Measurements from ENCODE around the gene LTK.

The LTK gene

GRCh38 chr15:41493902-41494189, 19.8 kb downstream of the LTK start:
- DNase-seq (ENCODE audit: low read depth in 1 of 2, low spot score in 1 of 2): no peak
- Histone ChIP-seq H3K27ac (replicated peaks) (no peak overlapping the region), H3K27me3 (ENCODE audit: insufficient read depth, poor library complexity, severe bottlenecking) (peaks cover 51% of the 10 kb centered on the region), H3K4me3 (replicated peaks; ENCODE audit: insufficient read depth, low read length) (peak overlapping the region; percentile 25)
- TF ChIP-seq GABPA (IDR thresholded peaks at IDR 0.05; ENCODE audit: low read depth) (no peak), CTCF (IDR thresholded peaks at IDR 0.05; ENCODE audit: insufficient read depth, low read length) (no peak), POLR2AphosphoS5 (IDR thresholded peaks at IDR 0.05; ENCODE audit: low read depth) (no peak), SPI1 (IDR thresholded peaks at IDR 0.05; ENCODE audit: borderline replicate concordance, low read depth) (no peak), REST (IDR thresholded peaks at IDR 0.05; ENCODE audit: insufficient replicate concordance, low read depth) (no peak)

GRCh38 chr15:41493205-41493901, 20.3 kb downstream of the LTK start, which contains the start of gene ITPKA:
TSS of gene ITPKA (plus strand) at chr15:41493874. CDS start at chr15:41493928, 54 bp downstream.
- H3K27ac ChIP-seq (replicated peaks): no peak within 1 kb of the TSS
- H3K4me3 ChIP-seq (replicated peaks; ENCODE audit: insufficient read depth, low read length): peak within 1 kb of the TSS; percentile 53
- no peak for TF ChIP-seq REST (IDR thresholded peaks at IDR 0.05; ENCODE audit: insufficient replicate concordance, low read depth)
- DNase-seq (ENCODE audit: low read depth in 1 of 2, low spot score in 1 of 2): peak in 1 of 2 experiments; percentile 46
- peaks cover 51% of the 10 kb centered on the region for H3K27me3 ChIP-seq (ENCODE audit: insufficient read depth, poor library complexity, severe bottlenecking)

- peaks cover 51% of the 10 kb centered on the region for H3K27me3 ChIP-seq (ENCODE audit: insufficient read depth, poor library complexity, severe bottlenecking)
- TF ChIP-seq SPI1 (IDR thresholded peaks at IDR 0.05; ENCODE audit: borderline replicate concordance, low read depth): no peak
- DNase-seq (ENCODE audit: low read depth in 1 of 2, low spot score in 1 of 2): no peak
- H3K4me3 ChIP-seq (replicated peaks; ENCODE audit: insufficient read depth, low read length): no peak overlapping the region; the same call in 1 of the 2 replicates
- no peak overlapping the region for H3K27ac ChIP-seq (replicated peaks)
Measured at GRCh38 chr15:41492597-41493204, 20.9 kb downstream of the LTK start.

GRCh38 chr15:41491889-41492288, 21.7 kb downstream of the LTK start:
- TF ChIP-seq GABPA (IDR thresholded peaks at IDR 0.05; ENCODE audit: low read depth) (no peak), SPI1 (IDR thresholded peaks at IDR 0.05; ENCODE audit: borderline replicate concordance, low read depth) (no peak), REST (IDR thresholded peaks at IDR 0.05; ENCODE audit: insufficient replicate concordance, low read depth) (no peak), POLR2AphosphoS5 (IDR thresholded peaks at IDR 0.05; ENCODE audit: low read depth) (no peak), CTCF (IDR thresholded peaks at IDR 0.05; ENCODE audit: insufficient read depth, low read length) (no peak)
- Histone ChIP-seq H3K4me3 (replicated peaks; ENCODE audit: insufficient read depth, low read length) (no peak overlapping the region), H3K27ac (replicated peaks) (no peak overlapping the region), H3K27me3 (ENCODE audit: insufficient read depth, poor library complexity, severe bottlenecking) (peaks cover 43% of the 10 kb centered on the region)
- no peak for DNase-seq (ENCODE audit: low read depth in 1 of 2, low spot score in 1 of 2)
